Fibroblast of villous mesenchyme (primary cell): Measurements from ENCODE around the gene CYTH2. TPM values are rescaled to one million over a fixed set of nuclear protein-coding genes. Genes with fewer than 3 reads are reported as not detected.

ENCODE experiments used
- DNase-seq: peaks from one replicate; pipeline ENCODE4 v3.0.0-alpha.2; 2010; ENCODE audit warnings: low read depth
- H3K4me3 ChIP-seq: 2 replicates; pipeline ENCODE4 v1.5.1; 2011; ENCODE audit warnings: low read depth, mild to moderate bottlenecking, low read length
- total RNA-seq: library from RNA; depleted of rRNA; stranded (reverse); fragments of >200 nt; gene quantifications from 2 replicates; pipeline ENCODE4 v1.2.3, GENCODE V29; 2012
- TF ChIP-seq, protein P1 (sequence below): IDR thresholded peaks from 2 replicates; pipeline ENCODE4 v1.5.1; 2012; ENCODE audit warnings: low read depth, mild to moderate bottlenecking, low read length; ENCODE audit not compliant: insufficient read depth

The CYTH2 gene
- total RNA-seq, 1 donor, result 31.1 TPM

DNA sequence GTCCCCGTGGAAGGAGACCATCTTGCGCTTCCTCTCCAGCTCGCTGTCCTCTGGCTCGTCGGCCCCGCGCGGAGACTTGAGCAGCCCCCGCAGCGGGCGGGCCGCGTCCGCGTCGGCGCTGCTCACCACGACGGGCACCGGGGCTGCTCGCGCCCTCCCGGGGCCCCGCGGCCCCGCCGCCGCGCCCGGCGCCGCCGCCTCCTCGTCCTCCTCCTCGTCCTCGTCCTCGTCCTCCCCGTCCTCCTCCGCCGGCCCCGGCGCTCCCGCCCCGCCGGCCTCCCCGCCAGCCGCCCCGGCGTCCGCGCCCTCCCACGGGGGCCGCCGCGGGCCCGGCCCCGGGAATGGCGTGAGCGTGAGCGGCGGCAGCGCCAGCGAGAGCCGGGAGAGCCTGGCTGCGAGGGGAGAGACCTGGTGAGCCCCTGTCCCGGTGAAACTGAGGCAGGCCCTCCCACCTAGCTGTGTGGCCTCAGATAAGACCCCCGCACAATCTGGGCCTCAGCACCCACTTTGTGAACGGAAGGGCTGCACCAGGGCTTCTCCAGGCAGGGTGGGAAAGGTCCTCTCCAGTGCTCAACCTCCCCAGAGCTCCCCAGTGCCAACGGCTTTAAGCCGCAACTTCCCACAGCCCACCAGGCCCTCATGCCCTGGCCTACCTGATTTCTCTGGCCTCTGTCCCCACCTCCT is 24.7 kb downstream of the CYTH2 start:
- DNase-seq, result no peak
- TF ChIP-seq, protein P1, sequence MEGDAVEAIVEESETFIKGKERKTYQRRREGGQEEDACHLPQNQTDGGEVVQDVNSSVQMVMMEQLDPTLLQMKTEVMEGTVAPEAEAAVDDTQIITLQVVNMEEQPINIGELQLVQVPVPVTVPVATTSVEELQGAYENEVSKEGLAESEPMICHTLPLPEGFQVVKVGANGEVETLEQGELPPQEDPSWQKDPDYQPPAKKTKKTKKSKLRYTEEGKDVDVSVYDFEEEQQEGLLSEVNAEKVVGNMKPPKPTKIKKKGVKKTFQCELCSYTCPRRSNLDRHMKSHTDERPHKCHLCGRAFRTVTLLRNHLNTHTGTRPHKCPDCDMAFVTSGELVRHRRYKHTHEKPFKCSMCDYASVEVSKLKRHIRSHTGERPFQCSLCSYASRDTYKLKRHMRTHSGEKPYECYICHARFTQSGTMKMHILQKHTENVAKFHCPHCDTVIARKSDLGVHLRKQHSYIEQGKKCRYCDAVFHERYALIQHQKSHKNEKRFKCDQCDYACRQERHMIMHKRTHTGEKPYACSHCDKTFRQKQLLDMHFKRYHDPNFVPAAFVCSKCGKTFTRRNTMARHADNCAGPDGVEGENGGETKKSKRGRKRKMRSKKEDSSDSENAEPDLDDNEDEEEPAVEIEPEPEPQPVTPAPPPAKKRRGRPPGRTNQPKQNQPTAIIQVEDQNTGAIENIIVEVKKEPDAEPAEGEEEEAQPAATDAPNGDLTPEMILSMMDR, result no peak
- H3K4me3 ChIP-seq, result peak overlapping the region; percentile 64

DNA sequence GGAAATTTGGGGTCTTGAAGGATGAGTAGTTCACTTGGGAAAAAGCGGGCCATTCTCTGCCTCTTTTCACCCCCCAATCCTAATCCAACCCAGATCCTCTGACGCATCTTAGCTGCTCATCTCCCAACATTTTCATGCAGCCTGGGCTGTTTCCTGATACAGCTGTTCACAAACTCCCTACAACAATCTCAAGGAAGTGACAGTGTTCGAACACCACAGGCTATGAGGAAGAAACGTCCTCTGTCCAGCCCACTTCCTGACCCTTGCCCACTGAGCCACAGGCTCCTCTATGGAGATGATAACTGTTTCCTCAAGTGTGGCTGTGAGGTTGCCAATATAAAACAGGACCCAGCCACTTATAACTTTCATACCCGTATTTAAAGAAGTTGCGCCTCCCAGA is 26.2 kb downstream of the CYTH2 start:
- no peak for DNase-seq
- no peak overlapping the region for H3K4me3 ChIP-seq
- TF ChIP-seq, protein P1, result no peak

DNA sequence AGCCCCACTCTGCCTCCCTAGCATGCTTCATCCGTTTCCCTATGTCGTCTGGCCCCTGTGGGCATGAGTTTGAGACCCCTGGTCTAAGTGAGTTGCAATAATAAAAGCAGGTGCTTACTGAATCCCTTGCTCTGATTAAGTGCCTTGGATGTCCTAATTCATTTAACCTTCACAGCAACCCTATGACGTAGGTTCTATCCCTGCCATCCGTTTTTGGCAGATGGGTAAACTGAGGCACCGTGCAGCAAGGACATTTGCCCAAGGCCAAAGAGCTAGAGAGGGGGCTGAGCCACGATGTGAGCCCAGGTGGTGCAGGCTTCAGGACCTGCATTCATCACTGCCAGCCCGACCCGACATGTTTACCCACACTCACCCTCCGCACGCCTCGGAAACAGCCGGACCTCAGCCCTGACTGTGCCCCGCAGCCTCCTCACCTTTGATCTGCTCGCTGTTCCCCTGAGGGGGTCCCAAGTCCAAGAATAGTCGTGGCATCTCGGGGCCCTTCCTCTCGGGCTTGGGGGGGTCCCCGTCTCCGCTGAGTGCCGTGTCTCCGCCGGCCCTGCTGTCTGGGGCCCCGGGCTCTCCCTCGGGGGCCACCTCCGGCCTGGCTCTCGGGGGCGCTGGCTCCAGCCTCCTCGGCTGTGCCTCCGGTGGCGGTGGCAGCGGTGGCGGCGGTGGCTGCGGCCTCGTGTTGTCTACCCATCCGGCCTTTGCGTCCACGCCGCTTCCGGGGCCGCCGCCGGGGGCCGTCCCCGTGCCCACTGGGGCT is 28.0 kb downstream of the CYTH2 start:
- TF ChIP-seq, protein P1, result no peak
- H3K4me3 ChIP-seq, result no peak overlapping the region
- DNase-seq, result no peak

DNA sequence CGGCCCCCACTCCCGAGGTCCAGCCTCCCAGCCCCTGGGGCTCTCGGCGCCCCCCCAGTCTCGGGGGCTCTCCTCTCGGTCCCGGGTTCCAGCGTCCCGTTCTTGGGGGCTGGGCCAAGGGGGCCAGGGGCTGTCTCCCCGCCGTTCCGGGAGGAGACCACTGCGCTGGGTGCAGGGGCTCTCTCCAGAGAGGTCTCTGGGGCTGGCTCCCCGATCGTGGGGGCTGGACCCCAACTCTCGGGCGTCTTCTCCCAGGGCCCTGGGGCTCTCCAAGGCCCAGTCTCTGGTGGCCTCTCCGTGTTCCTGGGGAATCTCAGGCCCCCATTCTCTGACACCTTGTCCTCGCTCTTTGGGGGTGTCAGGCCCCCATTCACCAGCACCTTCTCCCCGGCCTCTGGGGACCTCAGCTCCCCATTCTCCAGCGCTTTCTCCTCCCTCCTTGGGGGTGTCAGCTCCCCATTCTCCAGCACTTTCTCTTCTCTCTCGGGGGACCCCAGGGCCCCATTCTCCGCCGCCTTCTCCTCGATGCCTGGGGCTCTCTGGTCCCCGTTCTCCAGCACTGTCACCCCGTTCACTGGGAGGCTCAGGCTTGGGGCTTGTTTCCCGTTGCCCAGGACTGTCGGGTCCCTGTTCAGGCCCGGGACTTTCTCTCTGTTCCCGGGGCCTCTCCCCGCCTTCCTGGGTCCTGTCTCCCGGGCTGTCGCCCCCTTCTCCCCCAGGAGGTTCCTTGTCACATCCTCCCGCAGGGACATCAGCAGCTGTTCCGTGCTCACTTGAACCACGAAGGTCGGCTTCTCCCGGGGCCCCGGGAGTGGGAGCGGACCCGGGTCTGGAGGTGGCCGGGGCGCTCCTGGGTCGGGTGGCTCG is 28.8 kb downstream of the CYTH2 start:
- no peak overlapping the region for H3K4me3 ChIP-seq
- no peak for DNase-seq
- TF ChIP-seq, protein P1, result no peak

DNA sequence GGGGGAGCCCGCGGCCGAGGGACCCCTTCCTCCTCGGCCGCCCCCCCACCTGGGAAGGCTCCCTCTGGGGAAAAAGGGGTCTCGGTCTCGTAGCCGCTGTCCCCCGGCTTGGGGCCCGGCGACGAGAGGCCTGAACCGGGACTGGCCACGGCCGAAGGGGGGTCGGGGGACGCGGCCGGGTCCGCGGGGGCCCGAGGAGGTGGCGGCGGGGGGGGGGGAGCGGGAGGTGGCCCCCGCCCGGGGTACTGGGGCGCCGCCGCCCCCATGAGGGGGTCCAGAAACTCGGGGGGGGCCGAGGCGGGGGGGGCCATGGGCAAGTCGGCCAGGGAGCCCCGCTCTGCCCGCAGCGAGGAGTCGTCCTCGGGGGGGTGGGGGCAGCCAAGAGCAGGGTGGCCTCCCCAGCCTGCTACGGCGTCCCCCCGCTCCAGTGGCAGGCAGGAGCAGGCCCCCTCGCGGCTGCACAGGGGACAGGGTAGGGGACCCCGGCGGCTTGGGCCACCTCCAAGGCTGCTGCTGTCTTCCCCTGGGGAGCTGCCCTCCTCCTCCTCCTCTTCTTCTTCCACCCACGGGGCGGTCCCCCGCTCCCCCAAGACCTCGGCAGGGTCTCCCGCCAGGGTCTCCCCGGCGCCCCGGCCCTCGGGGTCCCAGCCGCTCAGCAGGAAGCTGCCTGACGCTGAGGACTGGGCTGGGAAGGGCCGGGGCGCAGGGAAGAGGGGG is 29.6 kb downstream of the CYTH2 start:
- DNase-seq, result no peak
- H3K4me3 ChIP-seq, result no peak overlapping the region
- TF ChIP-seq, protein P1, result no peak

DNA sequence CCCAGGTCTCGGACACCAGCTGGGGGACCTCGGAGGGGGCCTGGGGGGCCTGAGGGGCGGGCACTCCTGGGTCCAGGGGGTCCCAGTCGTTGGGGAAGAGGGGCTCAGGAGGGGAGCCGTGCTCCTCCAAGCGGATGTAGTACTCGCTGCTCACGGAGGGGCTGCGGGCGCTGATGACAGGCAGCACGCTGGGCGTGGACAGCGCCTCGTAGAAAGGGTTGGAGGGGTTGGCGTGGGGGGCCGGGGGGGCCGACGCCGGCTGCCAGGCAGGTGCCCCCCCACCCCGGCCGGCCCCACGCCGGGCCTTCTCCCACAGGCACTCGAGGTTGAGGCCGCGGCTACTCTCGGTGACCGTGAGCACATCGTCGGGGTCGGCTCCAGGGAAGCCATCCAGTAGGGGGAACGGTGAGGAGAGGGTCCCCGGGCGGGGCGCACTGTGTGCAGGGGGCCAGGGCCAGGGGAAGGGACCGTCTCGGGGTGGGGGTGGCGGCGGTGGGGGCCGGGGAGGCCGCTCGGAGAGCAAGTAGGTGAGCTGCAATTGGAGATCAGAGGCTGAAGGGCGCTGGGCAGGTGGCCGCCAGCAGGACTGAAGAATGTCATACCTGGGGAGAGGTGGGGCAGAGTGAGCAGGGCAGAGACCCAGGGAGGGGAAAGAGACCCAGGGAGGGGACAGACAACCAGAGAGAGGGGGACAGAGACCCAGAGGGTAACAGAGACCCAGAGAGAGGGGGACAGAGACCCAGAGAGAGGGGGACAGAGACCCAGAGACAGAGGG is 30.3 kb downstream of the CYTH2 start:
- DNase-seq, result no peak
- TF ChIP-seq, protein P1, result no peak

More for the DNA sequence above, 30.3 kb downstream of the CYTH2 start:
- no peak overlapping the region for H3K4me3 ChIP-seq
